ENCODE data around the gene MYO1F.
A peak's percentile ranks its signal among the peaks of the same experiment; 100 is the strongest.
"Not testable (repeated sequence)": the region's sequence is repeated elsewhere in the genome, so short reads cannot be mapped to it uniquely, and the experiment has no call there.

The MYO1F gene

GRCh38 chr19:8577247-8577646 is at the start of gene MYO1F:
TSS of gene MYO1F (minus strand) at chr19:8577442. CDS start at chr19:8577309, 133 bp downstream.
- no peak for DNase-seq (ENCODE audit: low read depth)

- no peak for DNase-seq (ENCODE audit: low read depth)
Measured at GRCh38 chr19:8626842-8627241, 49.6 kb upstream of the MYO1F start.

- not testable (repeated sequence) for DNase-seq (ENCODE audit: low read depth)
Measured at GRCh38 chr19:8622886-8623285, 45.6 kb upstream of the MYO1F start.

GRCh38 chr19:8618751-8619150 is 41.5 kb upstream of the MYO1F start:
- no peak for DNase-seq (ENCODE audit: low read depth)

DNA sequence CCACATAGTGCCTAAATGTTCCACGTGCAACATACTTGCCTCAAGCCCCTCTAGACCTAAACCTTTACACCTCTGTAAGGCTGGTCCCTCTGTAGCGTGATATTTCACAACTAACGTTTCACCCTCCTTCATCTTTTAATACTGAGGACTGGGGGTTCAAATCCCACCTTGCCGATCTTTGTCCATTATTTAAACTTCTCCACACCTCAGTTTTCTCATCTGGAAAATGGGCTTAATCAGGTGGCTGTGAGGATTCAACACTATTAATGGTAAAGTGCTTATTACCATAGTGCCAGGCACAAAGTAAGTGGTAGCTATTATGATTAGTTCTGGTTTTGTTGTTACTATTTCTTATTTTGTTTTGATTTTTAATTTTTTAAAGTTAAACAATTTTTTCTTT is 40.7 kb upstream of the MYO1F start:
- no peak for DNase-seq (ENCODE audit: low read depth)

GRCh38 chr19:8617325-8617724 is 40.1 kb upstream of the MYO1F start:
- not testable (repeated sequence) for DNase-seq (ENCODE audit: low read depth)

- DNase-seq (ENCODE audit: low read depth), result no peak
Measured at GRCh38 chr19:8616861-8617260, 39.6 kb upstream of the MYO1F start.

- DNase-seq (ENCODE audit: low read depth), result no peak
Measured at GRCh38 chr19:8615813-8616596, 38.8 kb upstream of the MYO1F start.

- no peak for DNase-seq (ENCODE audit: low read depth)
Measured at GRCh38 chr19:8615024-8615423, 37.8 kb upstream of the MYO1F start.

- no peak for DNase-seq (ENCODE audit: low read depth)
Measured at GRCh38 chr19:8614455-8614854, 37.2 kb upstream of the MYO1F start.

DNA sequence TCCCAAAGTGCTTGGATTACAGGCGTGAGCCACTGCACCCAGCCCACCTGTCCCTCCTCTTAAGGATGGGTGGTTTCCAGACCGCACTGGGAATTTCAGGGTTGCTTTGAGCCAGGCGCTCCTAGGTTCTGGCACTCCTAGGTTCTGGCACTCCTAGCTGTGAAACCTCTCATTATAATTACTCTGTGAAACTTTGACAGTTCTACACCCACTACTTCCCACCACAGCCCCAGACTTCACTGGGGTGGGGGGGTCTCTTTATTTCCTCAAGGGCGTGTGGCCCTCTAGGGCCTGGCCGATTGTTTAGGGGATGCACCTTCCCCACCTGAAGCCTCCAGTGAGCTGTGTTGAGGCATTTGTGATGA is 35.5 kb upstream of the MYO1F start:
- no peak for DNase-seq (ENCODE audit: low read depth)

DNA sequence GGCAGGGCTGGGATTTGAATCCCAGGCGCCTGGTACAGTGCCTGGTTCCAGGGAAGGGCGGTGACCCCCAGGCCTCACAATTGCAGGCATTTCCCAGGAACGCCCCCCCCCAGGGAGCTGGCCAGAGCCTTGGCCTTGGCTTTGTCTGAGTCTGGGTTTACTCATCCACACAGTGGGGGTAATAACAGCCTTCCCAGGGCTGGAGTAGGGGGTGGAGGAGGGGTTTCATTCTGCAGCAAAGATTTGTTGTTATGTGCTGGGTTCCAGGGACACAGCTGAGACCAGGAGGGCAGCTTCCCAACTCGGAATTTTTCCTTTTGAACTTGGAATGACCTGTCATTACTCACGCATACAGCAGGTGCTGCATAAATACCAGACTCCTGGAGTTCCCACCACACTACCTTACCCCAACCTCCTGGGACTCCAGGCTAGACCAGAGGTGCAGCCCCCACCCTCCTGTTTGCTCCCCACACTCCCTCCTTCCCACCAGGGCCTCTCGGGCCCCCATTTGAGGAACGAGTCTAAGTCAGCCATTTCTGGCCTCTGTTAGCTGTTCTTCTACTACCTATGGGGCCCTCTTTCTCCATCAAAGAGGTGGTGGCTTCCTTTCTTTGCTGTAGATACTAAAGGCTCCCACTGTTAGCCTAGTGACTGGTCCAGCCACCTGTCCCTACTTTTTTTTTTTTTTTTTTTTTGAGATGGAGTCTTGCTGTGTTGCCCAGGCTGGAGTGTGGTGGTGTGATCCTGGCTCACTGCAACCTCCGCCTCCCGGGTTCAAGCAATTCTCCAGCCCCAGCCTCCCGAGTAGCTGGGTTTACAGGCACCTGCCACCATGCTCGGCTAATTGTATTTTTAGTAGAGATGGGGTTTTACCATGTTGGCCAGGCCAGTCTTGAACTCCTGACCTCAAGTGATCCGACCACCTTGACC is 34.9 kb upstream of the MYO1F start:
- DNase-seq (ENCODE audit: low read depth), result no peak

GRCh38 chr19:8611391-8611876 is 34.2 kb upstream of the MYO1F start:
- no peak for DNase-seq (ENCODE audit: low read depth)

DNA sequence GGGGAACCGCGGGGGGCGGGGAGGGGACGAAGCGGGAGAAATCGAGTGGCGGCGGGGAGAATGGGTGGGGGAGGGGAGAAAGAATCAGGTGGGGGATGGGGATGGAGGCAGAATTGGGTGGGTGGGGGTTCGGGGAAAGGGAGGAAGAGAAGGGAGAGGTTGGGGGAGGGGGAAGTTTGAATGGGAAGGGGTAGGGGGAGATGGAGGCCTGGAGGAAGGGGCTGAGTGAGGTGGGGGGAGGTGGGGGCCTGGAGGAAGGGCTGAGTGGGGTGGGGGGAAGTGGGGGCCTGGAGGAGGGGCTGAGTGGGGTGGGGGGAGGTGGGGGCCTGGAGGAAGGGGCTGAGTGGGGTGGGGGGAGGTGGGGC is 33.7 kb upstream of the MYO1F start:
- DNase-seq (ENCODE audit: low read depth), result no peak

DNA sequence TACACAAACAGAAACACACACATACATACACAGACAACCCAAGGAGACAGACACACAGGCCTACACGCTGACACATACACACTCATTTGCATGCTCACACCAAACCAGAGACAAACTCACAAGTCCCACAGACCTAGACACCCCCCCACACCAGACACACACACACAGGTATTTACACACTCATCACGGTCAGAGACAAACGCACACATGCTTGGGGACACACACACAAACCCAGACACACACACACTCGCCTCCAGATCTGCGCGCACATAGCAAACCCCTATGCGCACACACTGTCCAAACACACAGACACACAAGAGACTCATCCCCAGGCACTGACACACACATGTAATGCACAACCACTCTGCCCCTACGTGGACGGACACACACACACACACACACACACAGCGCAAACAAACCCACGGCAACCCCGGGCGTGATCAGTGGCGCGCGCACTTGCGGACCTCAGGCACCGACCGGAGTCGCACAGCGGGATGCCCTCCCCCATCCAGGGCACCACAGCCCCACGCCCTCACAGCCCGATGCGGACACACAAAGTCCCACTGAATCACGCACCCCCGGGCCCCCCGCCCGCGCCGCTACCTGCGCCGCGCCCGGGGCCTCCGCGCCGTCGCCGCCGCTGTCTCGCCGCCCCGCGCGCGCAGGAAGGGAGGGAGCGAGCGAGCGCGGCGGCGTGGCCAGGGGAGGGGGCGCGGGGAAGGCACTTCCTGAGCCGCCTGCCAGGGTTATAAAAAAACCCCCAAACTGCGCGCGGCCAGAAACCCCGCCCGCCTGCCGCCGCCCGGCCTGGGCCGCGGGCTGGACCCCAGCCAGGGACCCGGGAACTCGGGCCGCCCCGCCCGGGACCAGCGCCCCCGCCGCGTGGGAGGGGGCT is 33.0 kb upstream of the MYO1F start, which contains the start of gene ADAMTS10:
ADAMTS10 (minus strand) TSS at position 675 of the 895 bp plus-strand sequence. CDS start 5,005 bp downstream, outside the sequence.
- peak; percentile 24 for DNase-seq (ENCODE audit: low read depth)

DNA sequence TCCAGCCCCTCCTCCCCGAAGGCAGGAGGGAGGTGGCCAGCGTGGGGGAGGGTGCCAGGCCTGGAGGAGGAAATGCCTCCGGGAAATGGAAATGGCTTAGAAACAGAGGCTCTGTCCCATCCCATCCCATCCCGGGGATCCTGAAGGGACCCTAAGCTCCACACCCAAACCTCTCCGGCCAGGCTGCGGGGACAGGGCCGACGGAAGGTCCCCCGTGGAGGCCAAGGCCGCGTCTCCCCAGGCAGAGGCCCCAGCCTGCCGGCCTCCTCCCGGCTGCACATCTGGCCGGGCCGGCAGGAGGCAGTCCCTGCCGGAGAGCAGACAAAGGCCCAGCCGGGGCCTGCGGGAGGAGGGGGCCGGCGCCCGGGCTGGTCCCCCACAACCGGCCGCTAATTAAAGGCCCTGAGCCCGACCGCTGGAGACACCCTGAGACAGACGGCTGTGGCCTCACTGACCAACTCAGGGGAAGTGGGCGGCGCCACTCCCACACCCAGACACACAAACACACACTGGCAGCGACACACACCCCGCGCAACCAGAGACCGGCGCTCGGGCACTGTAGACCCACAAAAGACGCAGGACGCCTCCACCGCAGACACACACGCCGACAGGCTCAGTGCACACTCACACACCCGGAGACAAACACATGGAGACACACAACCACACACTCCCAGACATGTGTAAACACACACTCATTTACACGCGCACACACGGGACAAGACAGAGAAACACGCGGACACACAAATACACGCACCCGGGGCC is 32.2 kb upstream of the MYO1F start:
- DNase-seq (ENCODE audit: low read depth), result no peak

DNA sequence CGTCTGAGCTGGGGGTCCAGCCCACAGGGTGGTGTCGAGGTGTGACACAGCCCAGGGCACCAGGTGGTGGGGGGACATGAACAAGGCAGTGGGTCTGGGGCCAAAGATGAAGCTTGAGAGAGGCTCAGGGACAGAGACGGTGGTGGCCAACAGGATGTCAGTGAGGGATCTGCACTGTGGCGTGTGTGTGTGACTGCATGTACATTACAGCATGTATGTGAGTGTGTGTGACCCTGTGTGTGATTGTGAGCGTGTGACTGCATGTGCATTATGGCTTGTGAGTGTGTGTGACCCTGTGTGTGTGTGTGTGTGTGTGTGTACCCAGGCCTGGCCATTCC is 31.7 kb upstream of the MYO1F start:
- no peak for DNase-seq (ENCODE audit: low read depth)

DNA sequence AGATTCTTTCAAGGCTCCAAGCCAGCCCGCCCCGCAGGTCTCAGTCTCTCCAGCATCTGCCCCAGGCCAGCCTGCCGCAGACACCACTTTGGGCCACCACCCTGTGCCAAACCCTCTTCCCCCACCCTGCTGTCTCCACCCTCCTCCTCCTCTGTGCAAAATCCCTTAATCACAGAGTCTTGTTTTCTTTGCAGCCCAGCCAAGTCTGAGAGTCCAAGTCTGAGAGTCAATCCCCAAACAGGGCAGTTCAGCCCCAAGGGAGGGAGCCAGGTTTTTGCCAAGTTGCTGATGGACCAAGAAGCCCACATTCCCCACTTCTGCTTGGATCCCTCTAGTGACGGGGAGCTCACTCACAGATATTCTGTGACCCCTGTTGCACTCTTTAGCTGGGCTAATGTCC is 30.1 kb upstream of the MYO1F start:
- DNase-seq (ENCODE audit: low read depth), result no peak

DNA sequence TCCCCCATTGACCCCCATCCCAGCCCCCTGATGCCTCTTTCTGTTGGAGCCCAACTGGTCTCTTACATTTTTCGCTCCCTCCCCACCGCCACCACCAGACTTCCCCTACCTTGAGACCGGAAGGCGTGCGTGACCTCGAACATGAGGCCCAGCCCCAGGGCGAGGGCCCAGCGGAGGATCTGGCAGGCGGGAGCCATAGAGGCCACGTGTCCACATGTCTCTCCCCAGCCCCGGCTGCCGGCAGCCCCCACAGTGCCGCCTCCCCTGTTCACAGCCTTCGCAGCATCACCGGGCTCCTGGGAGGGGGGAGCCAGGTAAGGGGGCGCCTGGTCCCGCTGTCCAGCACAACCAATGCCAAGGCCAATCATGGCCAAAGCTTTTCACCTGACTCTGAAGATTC is 28.3 kb upstream of the MYO1F start:
- no peak for DNase-seq (ENCODE audit: low read depth)

DNA sequence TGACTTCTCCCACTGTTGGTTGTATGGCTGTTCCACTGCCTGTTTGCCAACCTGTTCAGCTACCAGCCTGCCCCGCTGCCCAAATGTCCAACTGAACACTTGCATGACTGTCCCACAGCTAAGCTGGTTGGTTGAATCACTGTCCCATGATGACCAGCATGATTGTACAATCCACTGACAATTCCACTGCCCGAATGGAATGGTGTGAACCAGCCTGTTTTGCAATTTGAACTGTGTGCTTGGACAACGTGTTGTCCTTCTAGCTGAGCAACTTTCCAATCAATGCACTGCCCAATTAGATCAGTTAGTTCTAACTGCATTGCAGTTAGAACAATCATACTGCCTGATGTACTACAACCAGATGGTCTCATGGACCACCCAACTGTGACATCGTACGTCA is 24.6 kb upstream of the MYO1F start:
- no peak for DNase-seq (ENCODE audit: low read depth)

- no peak for DNase-seq (ENCODE audit: low read depth)
Measured at GRCh38 chr19:8600816-8601215, 23.6 kb upstream of the MYO1F start.

All from activated gamma-delta T cell treated with anti-CD3 and anti-CD28 coated beads, Interleukin-2, amount 50 U/mL, for 16 hours (primary cell).